MM.1S (cell line): ENCODE measurements around the gene DGCR8.
A peak's percentile ranks its signal among the peaks of the same experiment; 100 is the strongest.

Experiments used
- DNase-seq: peaks from one replicate; pipeline ENCODE4 v3.0.0-alpha.2; 2015
- H2AFZ ChIP-seq: fragments of 300-600 bp; sonication (generic); 2 replicates; pipeline ENCODE4 v1.6.0; 2016; ENCODE audit warnings: antibody characterized with exemption, low read length
- H3F3A ChIP-seq: fragments of 300-600 bp; sonication (generic); 2 replicates; pipeline ENCODE4 v1.6.1; 2016; ENCODE audit warnings: mild to moderate bottlenecking, antibody characterized with exemption, low read length, moderate library complexity, mixed read lengths; ENCODE audit not compliant: insufficient read depth
- H3K27ac ChIP-seq: fragments of 300-600 bp; sonication (generic); 2 replicates; pipeline ENCODE4 v1.5.1; 2016; ENCODE audit warnings: mild to moderate bottlenecking, low read length
- H3K27me3 ChIP-seq: fragments of 300-600 bp; sonication (generic); replicated peaks from 2 replicates; pipeline ENCODE4 v1.6.0; 2016; ENCODE audit warnings: low read length; ENCODE audit not compliant: insufficient read depth
- H3K36me3 ChIP-seq: fragments of 300-600 bp; sonication (generic); replicated peaks from 2 replicates; pipeline ENCODE4 v1.6.1; 2016; ENCODE audit warnings: mild to moderate bottlenecking, low read length, mixed read lengths; ENCODE audit not compliant: insufficient read depth
- H3K4me1 ChIP-seq: fragments of 300-600 bp; sonication (generic); 2 replicates; pipeline ENCODE4 v1.6.1; 2016; ENCODE audit warnings: low read length, mixed read lengths
- H3K4me2 ChIP-seq: fragments of 300-600 bp; sonication (generic); 2 replicates; pipeline ENCODE4 v1.6.0; 2016; ENCODE audit warnings: low read depth, low read length
- H3K4me3 ChIP-seq: fragments of 300-600 bp; sonication (generic); 2 replicates; pipeline ENCODE4 v1.5.1; 2016; ENCODE audit warnings: low read length, mixed read lengths
- H3K79me2 ChIP-seq: fragments of 300-600 bp; sonication (generic); 2 replicates; pipeline ENCODE4 v1.6.1; 2016; ENCODE audit warnings: mixed run types, low read length, mixed read lengths
- H3K9ac ChIP-seq: fragments of 300-600 bp; sonication (generic); 2 replicates; pipeline ENCODE4 v1.6.1; 2016; ENCODE audit warnings: low read length, mixed read lengths
- H3K9me2 ChIP-seq: fragments of 300-600 bp; sonication (generic); replicated peaks from 2 replicates; pipeline ENCODE4 v1.6.1; 2016; ENCODE audit warnings: mild to moderate bottlenecking, low read length, mixed read lengths; ENCODE audit not compliant: insufficient read depth
- H3K9me3 ChIP-seq: fragments of 300-600 bp; sonication (generic); replicated peaks from 2 replicates; pipeline ENCODE4 v1.6.1; 2016; ENCODE audit warnings: mild to moderate bottlenecking, low read length, mixed read lengths; ENCODE audit not compliant: insufficient read depth
- H4K20me1 ChIP-seq: fragments of 300-600 bp; sonication (generic); 2 replicates; pipeline ENCODE4 v1.6.1; 2016; ENCODE audit warnings: mild to moderate bottlenecking, low read length, moderate library complexity, mixed read lengths; ENCODE audit not compliant: insufficient read depth
- CTCF ChIP-seq: fragments of 300-600 bp; sonication (generic); IDR thresholded peaks from 2 replicates; pipeline ENCODE4 v1.5.1; 2016; ENCODE audit warnings: antibody characterized with exemption, low read length, mixed read lengths
- EZH2 ChIP-seq: fragments of 300-600 bp; sonication (generic); optimal IDR thresholded peaks from 2 replicates; pipeline ENCODE3; 2017; ENCODE audit warnings: low read depth, mild to moderate bottlenecking, antibody characterized with exemption, low read length, mixed read lengths
- EZH2phosphoT487 ChIP-seq: fragments of 300-600 bp; sonication (generic); IDR thresholded peaks from 2 replicates; pipeline ENCODE4 v1.6.1; 2018; ENCODE audit warnings: antibody characterized with exemption, low read length

DGCR8 gene

GRCh38 chr22:20131597-20131858, 51.5 kb downstream of the DGCR8 start, which contains the start of gene ZDHHC8:
Gene ZDHHC8 (plus strand): TSS chr22:20131804. CDS start chr22:20131948, 144 bp downstream.
- peak within 1 kb of the TSS; percentile 97 for H3K4me2 ChIP-seq
- H3K4me1 ChIP-seq, result 0 out of 2 replicates have a peak, but pooled peaks cover 3% of the 10 kb centered on the region
- H2AFZ ChIP-seq, result peak within 1 kb of the TSS; percentile 87
- no peaks in the 10 kb centered on the region for H3K9me2 ChIP-seq
- peak within 1 kb of the TSS; percentile 65; the same call in 1 of the 2 replicates for H3K9ac ChIP-seq
- DNase-seq, result no peak
- H3K36me3 ChIP-seq, result no peaks in the 10 kb centered on the region
- no peaks in the 10 kb centered on the region for H4K20me1 ChIP-seq
- peak within 1 kb of the TSS; percentile 73 for H3K4me3 ChIP-seq
- no peak for TF ChIP-seq EZH2
- TF ChIP-seq EZH2phosphoT487, result no peak
- TF ChIP-seq CTCF, result no peak
- H3K27me3 ChIP-seq, result no peaks in the 10 kb centered on the region
- H3F3A ChIP-seq, result peaks cover 36% of the 10 kb centered on the region
- H3K9me3 ChIP-seq, result no peaks in the 10 kb centered on the region
- H3K79me2 ChIP-seq, result peaks cover 15% of the 10 kb centered on the region
- no peak within 1 kb of the TSS for H3K27ac ChIP-seq

GRCh38 chr22:20131859-20132685, 52.0 kb downstream of the DGCR8 start:
- H3F3A ChIP-seq, result peaks cover 36% of the 10 kb centered on the region
- peak overlapping the region; percentile 65; the same call in 1 of the 2 replicates for H3K9ac ChIP-seq
- no peak for DNase-seq
- H2AFZ ChIP-seq, result peak overlapping the region; percentile 69
- peak overlapping the region; percentile 97 for H3K4me2 ChIP-seq
- H3K27me3 ChIP-seq, result no peaks in the 10 kb centered on the region
- TF ChIP-seq EZH2 (no peak), CTCF (no peak), EZH2phosphoT487 (no peak)
- no peaks in the 10 kb centered on the region for H3K36me3 ChIP-seq
- H3K4me3 ChIP-seq, result peak overlapping the region; percentile 73
- H3K9me3 ChIP-seq, result no peaks in the 10 kb centered on the region
- H3K27ac ChIP-seq, result no peak overlapping the region
- H3K4me1 ChIP-seq, result 0 out of 2 replicates have a peak, but pooled peaks cover 3% of the 10 kb centered on the region
- H3K9me2 ChIP-seq, result no peaks in the 10 kb centered on the region
- peaks cover 15% of the 10 kb centered on the region for H3K79me2 ChIP-seq
- H4K20me1 ChIP-seq, result no peaks in the 10 kb centered on the region

GRCh38 chr22:20132686-20133246, 52.7 kb downstream of the DGCR8 start:
- Histone ChIP-seq H3K4me1 (0 out of 2 replicates have a peak, but pooled peaks cover 3% of the 10 kb centered on the region), H3K4me2 (peak overlapping the region; percentile 97), H3F3A (peaks cover 32% of the 10 kb centered on the region), H3K4me3 (peak overlapping the region; percentile 73), H3K9me2 (no peaks in the 10 kb centered on the region), H3K36me3 (no peaks in the 10 kb centered on the region), H4K20me1 (no peaks in the 10 kb centered on the region), H3K9me3 (no peaks in the 10 kb centered on the region), H3K79me2 (peaks cover 15% of the 10 kb centered on the region), H3K27me3 (no peaks in the 10 kb centered on the region), H3K9ac (peak overlapping the region; percentile 65; the same call in 1 of the 2 replicates), H3K27ac (no peak overlapping the region), H2AFZ (no peak overlapping the region; the same call in 1 of the 2 replicates)
- TF ChIP-seq EZH2 (no peak), CTCF (no peak), EZH2phosphoT487 (no peak)
- no peak for DNase-seq
